ENCODE results near the gene PSRC1. TPM values are rescaled to one million over a fixed set of nuclear protein-coding genes. Genes with fewer than 3 reads are reported as not detected.

PSRC1 gene
- total RNA-seq, 1 experiment from 2014 or later = 75.0 TPM

- intact Hi-C loops (cut with micrococcal nuclease; ENCODE audit: unreplicated experiment) = no loop called here
- Histone ChIP-seq H3K27me3 (replicated peaks; ENCODE audit: insufficient read depth, low read depth, low read length, poor library complexity) (no peaks in the 10 kb centered on the region), H3K4me1 (ENCODE audit: insufficient read depth, low read length, poor library complexity, severe bottlenecking) (peaks cover 14% of the 10 kb centered on the region), H3K36me3 (ENCODE audit: insufficient read depth, low read length, poor library complexity, severe bottlenecking) (no peaks in the 10 kb centered on the region), H3K4me3 (ENCODE audit: low read depth, low read length, poor library complexity, severe bottlenecking) (no peak overlapping the region), H3K27ac (ENCODE audit: low read depth, low read length, poor library complexity, severe bottlenecking) (no peak overlapping the region), H3K9me3 (ENCODE audit: low read depth, low read length, poor library complexity, severe bottlenecking) (no peaks in the 10 kb centered on the region)
- no TSS peak for BruUV-seq (replicated peaks)
- CTCF ChIA-PET = interaction anchor here (2.0 kb wide), 1 partner anchor 9 kb away, joined by 7 read pairs; no protein-coding TSS in a partner anchor
- POLR2A ChIA-PET (ENCODE audit: low non-redundant PET) = no interaction called here
- DNase-seq (ENCODE audit: low spot score) = no peak
- TF ChIP-seq CTCF (conservative IDR thresholded peaks at IDR 0.05; ENCODE audit: low read depth, low read length) (no peak), EZH2 (IDR thresholded peaks at IDR 0.05; ENCODE audit: borderline replicate concordance, low read depth, low read length, poor library complexity, severe bottlenecking) (no peak)
These were observed 34.5 kb downstream of the PSRC1 start for GRCh38 chr1:109248444-109248796.

- BruUV-seq (replicated peaks) = no TSS peak
- no peak for TF ChIP-seq CTCF (conservative IDR thresholded peaks at IDR 0.05; ENCODE audit: low read depth, low read length)
- TF ChIP-seq EZH2 (IDR thresholded peaks at IDR 0.05; ENCODE audit: borderline replicate concordance, low read depth, low read length, poor library complexity, severe bottlenecking) = no peak
These were observed 35.3 kb downstream of the PSRC1 start for GRCh38 chr1:109247401-109248365.

GRCh38 chr1:109246141-109246551, 36.8 kb downstream of the PSRC1 start:
- intact Hi-C loops (cut with micrococcal nuclease; ENCODE audit: unreplicated experiment) = no loop called here
- no peak for DNase-seq (ENCODE audit: low spot score)
- ChIA-PET POLR2A (ENCODE audit: low non-redundant PET) (no interaction called here), CTCF (interaction anchor here (0.6 kb wide), 1 partner anchor 157 kb away, joined by 3 read pairs; no protein-coding TSS in a partner anchor)
- Histone ChIP-seq H3K4me3 (ENCODE audit: low read depth, low read length, poor library complexity, severe bottlenecking) (no peak overlapping the region), H3K27me3 (replicated peaks; ENCODE audit: insufficient read depth, low read depth, low read length, poor library complexity) (no peaks in the 10 kb centered on the region), H3K9me3 (ENCODE audit: low read depth, low read length, poor library complexity, severe bottlenecking) (no peaks in the 10 kb centered on the region), H3K4me1 (ENCODE audit: insufficient read depth, low read length, poor library complexity, severe bottlenecking) (peaks cover 14% of the 10 kb centered on the region), H3K27ac (ENCODE audit: low read depth, low read length, poor library complexity, severe bottlenecking) (no peak overlapping the region), H3K36me3 (ENCODE audit: insufficient read depth, low read length, poor library complexity, severe bottlenecking) (no peaks in the 10 kb centered on the region)
- no TSS peak for BruUV-seq (replicated peaks)
- TF ChIP-seq CTCF (conservative IDR thresholded peaks at IDR 0.05; ENCODE audit: low read depth, low read length) (no peak), EZH2 (IDR thresholded peaks at IDR 0.05; ENCODE audit: borderline replicate concordance, low read depth, low read length, poor library complexity, severe bottlenecking) (no peak)

More at GRCh38 chr1:109247401-109248365, 35.3 kb downstream of the PSRC1 start:
- ChIA-PET CTCF (no interaction called here), POLR2A (ENCODE audit: low non-redundant PET) (no interaction called here)
- no peak overlapping the region for H3K4me3 ChIP-seq (ENCODE audit: low read depth, low read length, poor library complexity, severe bottlenecking)
- intact Hi-C loops (cut with micrococcal nuclease; ENCODE audit: unreplicated experiment) = no loop called here
- H3K27ac ChIP-seq (ENCODE audit: low read depth, low read length, poor library complexity, severe bottlenecking) = no peak overlapping the region
- no peaks in the 10 kb centered on the region for H3K36me3 ChIP-seq (ENCODE audit: insufficient read depth, low read length, poor library complexity, severe bottlenecking)
- no peaks in the 10 kb centered on the region for H3K27me3 ChIP-seq (replicated peaks; ENCODE audit: insufficient read depth, low read depth, low read length, poor library complexity)
- no peak for DNase-seq (ENCODE audit: low spot score)
- H3K9me3 ChIP-seq (ENCODE audit: low read depth, low read length, poor library complexity, severe bottlenecking) = no peaks in the 10 kb centered on the region
- H3K4me1 ChIP-seq (ENCODE audit: insufficient read depth, low read length, poor library complexity, severe bottlenecking) = peaks cover 9% of the 10 kb centered on the region
